GM19452 (cell line): ENCODE measurements around the gene PRAMEF13.
"Not testable (repeated sequence)": the region's sequence is repeated elsewhere in the genome, so short reads cannot be mapped to it uniquely, and the experiment has no call there.

Source experiments
- ATAC-seq: cut with Tn5 transposase; IDR thresholded peaks from one replicate; pipeline ENCODE4 v1.9.1; 2021; ENCODE audit not compliant: unreplicated experiment

Gene PRAMEF13

DNA sequence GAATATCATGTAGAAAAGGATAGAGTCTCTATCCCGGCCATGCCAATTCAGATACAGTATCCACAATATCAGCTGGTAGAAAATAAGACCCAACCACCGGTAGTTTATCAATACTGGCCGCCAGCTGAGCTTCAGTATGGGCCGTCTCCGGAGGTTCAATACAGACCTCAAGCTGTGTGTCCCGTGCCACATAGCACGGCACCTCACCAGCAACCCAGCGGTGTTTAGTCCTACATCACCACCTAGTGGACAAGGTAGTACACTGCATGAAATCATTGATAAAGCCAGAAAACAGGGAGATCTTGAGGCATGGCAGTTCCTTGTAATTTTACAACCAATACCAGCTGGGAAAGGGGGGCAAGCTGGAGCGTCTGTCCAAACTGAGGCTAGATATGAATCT lies 7.5 kb upstream of the PRAMEF13 start:
- ATAC-seq = not testable (repeated sequence)

DNA sequence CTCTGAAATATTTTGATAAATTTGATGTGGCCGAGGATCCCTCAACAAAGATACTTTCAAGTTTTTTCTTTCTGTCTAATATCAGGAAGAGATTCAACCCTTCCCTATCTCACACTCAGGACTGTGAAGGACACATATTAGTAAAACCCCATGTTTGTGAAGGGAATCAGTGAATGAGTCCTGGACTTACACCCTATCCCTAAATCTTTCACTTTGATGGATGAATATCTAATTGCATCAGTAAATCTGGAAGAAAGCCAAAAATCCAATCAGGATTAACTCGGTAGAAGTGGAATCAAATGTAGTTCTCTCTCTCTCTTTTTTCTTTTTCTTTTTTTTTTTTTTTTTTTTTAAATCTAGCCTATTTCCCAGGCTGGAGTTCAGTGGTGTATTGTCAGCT lies 29.7 kb downstream of the PRAMEF13 start, which contains the start of gene PRAMEF9:
TSS of gene PRAMEF9 (plus strand) at position 301 of the 400 bp plus-strand sequence. CDS start 3,433 bp downstream, outside the sequence.
- not testable (repeated sequence) for ATAC-seq

DNA sequence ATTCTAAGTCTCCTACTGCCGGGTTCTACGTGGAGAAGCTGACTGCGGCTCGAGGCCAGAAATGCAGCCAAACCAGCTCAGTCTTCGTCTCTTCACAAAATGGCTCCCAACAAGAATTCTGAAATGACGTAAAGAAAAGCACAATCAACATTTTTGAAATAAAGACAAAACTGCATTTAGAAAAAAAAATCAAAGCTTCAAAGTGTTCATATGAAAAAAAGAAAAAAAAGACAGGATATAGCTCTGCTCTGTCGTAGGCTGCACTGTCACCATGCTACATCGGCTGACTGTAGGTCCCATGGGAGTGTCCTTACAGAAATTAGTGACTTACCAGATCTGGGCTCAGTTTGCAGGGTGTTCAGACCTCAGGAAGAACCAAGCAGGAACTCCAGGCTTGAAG lies 35.7 kb downstream of the PRAMEF13 start, which contains the start of gene HNRNPCL4:
TSS of gene HNRNPCL4 (minus strand) at position 101 of the 400 bp plus-strand sequence. CDS start 164 bp downstream, outside the sequence.
- ATAC-seq = not testable (repeated sequence)

DNA sequence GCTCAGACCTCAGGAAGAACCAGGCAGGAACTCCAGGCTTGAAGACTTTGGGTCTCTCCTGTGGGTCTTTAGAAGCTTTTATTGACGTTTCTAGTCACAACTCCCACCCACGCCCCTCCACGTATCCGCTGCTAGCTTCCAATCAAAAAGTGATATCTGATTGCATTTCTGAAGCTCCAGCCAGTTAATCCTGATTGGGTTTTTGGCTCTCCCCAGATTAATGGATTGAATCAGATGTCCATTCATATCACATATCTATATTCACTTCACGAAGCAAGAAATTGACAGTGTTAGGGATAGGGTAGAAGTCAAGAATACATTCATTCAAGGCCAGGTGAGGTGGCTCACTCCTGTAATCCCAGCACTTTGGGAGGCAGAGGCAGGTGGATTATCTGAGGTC lies 45.3 kb downstream of the PRAMEF13 start, which contains the start of gene PRAMEF26:
TSS of gene PRAMEF26 (minus strand) at position 101 of the 400 bp plus-strand sequence. CDS start 2,914 bp downstream, outside the sequence.
- not testable (repeated sequence) for ATAC-seq
